ENCODE data around the gene BPTF. TPM values are rescaled to one million over a fixed set of nuclear protein-coding genes. Genes with fewer than 3 reads are reported as not detected.
"Not testable (repeated sequence)": the region's sequence is repeated elsewhere in the genome, so short reads cannot be mapped to it uniquely, and the experiment has no call there.

The BPTF gene
- total and polyA plus RNA-seq, 2 of the 8 experiments (the other 6 are each of a cell fraction or from before 2014, with no cell fraction given), result 107 to 228 TPM

DNA sequence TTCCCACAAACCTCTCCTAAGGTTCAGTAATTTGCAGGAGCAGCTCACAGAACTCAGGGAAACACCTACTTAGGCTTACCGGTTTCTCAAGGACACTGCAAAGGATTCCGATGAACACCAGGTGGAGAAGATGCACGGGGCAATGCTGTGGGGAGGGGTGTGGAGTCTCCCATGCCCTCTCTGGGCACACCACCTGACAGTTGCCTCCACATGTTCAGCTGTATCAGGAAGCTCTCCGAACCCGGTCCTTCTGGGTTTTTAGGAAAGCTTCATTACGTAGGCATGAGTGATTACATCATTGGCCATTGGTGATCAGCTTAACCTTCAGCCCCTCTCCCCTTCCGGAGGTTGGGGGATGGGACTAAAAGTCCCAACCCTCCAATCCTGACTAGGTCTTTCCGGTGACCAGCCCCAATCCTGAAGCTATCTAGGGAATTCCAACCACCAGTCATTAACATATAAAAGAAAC lies 149.3 kb downstream of the BPTF start (continued):
- TF ChIP-seq YY1 (IDR thresholded peaks at IDR 0.05; ENCODE audit: low read depth, low read length) (no peak; the same call in 1 of the 2 replicates), RAD21 (IDR thresholded peaks at IDR 0.05 in 1 of 2, conservative IDR thresholded peaks at IDR 0.05 in 1 of 2; ENCODE audit: low read depth in 2 of 2, low read length in 2 of 2) (no peak), SAP30 (IDR thresholded peaks at IDR 0.05; ENCODE audit: insufficient read depth, insufficient replicate concordance, low read length) (no peak), CTBP2 (IDR thresholded peaks at IDR 0.05; ENCODE audit: borderline replicate concordance, insufficient read depth, insufficient read length, low read length) (no peak)
- TF ChIP-seq, protein P1, sequence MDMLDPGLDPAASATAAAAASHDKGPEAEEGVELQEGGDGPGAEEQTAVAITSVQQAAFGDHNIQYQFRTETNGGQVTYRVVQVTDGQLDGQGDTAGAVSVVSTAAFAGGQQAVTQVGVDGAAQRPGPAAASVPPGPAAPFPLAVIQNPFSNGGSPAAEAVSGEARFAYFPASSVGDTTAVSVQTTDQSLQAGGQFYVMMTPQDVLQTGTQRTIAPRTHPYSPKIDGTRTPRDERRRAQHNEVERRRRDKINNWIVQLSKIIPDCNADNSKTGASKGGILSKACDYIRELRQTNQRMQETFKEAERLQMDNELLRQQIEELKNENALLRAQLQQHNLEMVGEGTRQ (IDR thresholded peaks at IDR 0.05; ENCODE audit: low read length), result no peak

DNA sequence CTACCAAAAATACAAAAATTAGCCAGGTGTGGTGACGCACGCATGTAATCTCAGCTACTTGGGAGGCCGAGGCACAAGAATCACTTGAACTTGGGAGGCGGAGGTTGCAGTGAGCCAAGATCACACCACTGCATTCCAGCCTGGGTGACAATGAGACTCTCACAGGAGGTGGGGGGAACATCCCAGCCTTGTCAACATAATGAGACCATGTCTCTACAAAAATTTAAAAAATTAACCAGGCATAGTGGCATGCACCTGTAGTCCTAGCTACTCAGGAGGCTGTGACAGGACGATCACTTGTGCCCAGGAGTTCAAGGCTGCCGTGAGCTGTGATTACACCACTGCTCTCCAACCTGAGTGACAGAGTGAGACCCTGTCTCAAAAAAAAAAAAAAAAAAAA lies 151.0 kb downstream of the BPTF start:
- not testable (repeated sequence) for H3K4me1 ChIP-seq (replicated peaks in 1 of 4; ENCODE audit: control insufficient read depth in 3 of 4, insufficient read depth in 4 of 4, low read length in 3 of 4); H3K9me3 ChIP-seq (ENCODE audit: insufficient read depth in 2 of 2, low read depth in 1 of 2, low read length in 1 of 2); H2BK15ac ChIP-seq (ENCODE audit: low read length); H3K9ac ChIP-seq (replicated peaks in 1 of 4; ENCODE audit: extremely low read depth in 1 of 4, low read depth in 3 of 4, low read length in 3 of 4); H3K18ac ChIP-seq (ENCODE audit: extremely low read depth, low read length); H3K23ac ChIP-seq (ENCODE audit: insufficient read length); H3K79me2 ChIP-seq (ENCODE audit: control insufficient read depth in 1 of 2, insufficient read depth in 2 of 2, low read length in 2 of 2); H3K4me2 ChIP-seq (ENCODE audit: insufficient read depth in 1 of 2, low read depth in 2 of 2, low read length in 2 of 2); H3K27me3 ChIP-seq (replicated peaks in 1 of 4; ENCODE audit: control insufficient read depth in 3 of 4, extremely low read depth in 1 of 4, insufficient read depth in 3 of 4, low read length in 3 of 4); H4K20me1 ChIP-seq (replicated peaks in 1 of 2; ENCODE audit: control insufficient read depth in 1 of 2, insufficient read depth in 2 of 2, low read length in 2 of 2); H4K91ac ChIP-seq (replicated peaks; ENCODE audit: insufficient read length, low read length); H4K8ac ChIP-seq (ENCODE audit: extremely low read depth, insufficient read depth, low read length); H2AFZ ChIP-seq (ENCODE audit: low read length); H3K27ac ChIP-seq (ENCODE audit: low read depth, low read length); H3K4me3 ChIP-seq (ENCODE audit: extremely low read depth in 1 of 4, insufficient read depth in 2 of 4, low read depth in 3 of 4, low read length in 4 of 4); H3K14ac ChIP-seq (ENCODE audit: insufficient read length); H2BK120ac ChIP-seq (replicated peaks; ENCODE audit: low read depth, low read length); H3K23me2 ChIP-seq (ENCODE audit: low read depth, low read length); H4K5ac ChIP-seq (ENCODE audit: insufficient read length, low read depth, low read length); H3K56ac ChIP-seq (replicated peaks; ENCODE audit: insufficient read length, low read depth, low read length); H3K4ac ChIP-seq (replicated peaks; ENCODE audit: insufficient read length, low read depth, low read length); H2BK20ac ChIP-seq (ENCODE audit: low read length); H3K79me1 ChIP-seq (ENCODE audit: low read depth, low read length); FAIRE-seq
- Histone ChIP-seq H2BK12ac (ENCODE audit: low read depth, low read length) (0 out of 2 replicates have a peak overlapping the region, but pooled peaks have one; percentile 62), H2BK5ac (ENCODE audit: low read depth, low read length) (peak overlapping the region; percentile 67), H2AK5ac (ENCODE audit: low read depth, low read length) (peak overlapping the region; percentile 78; the same call in 1 of the 2 replicates), H3K36me3 (ENCODE audit: control insufficient read depth in 2 of 4, insufficient read depth in 4 of 4, low read length in 3 of 4) (peaks cover 0 to 18% (median under 1%) of the 10 kb centered on the region in 4 experiments; a peak in 2 of 8 replicates)
- peak in 1 of 2 experiments; percentile 33 for DNase-seq (ENCODE audit: low read depth in 1 of 2, low spot score in 2 of 2)
- ChIA-PET CTCF (ENCODE audit: partially characterized antibody) (interaction anchor here (1.5 kb wide), 1 partner anchor 35 kb away, joined by 3 read pairs; no protein-coding TSS in a partner anchor), POLR2A (ENCODE audit: partially characterized antibody) (interaction anchor here (0.9 to 2.9 kb wide), 3 partner anchors 10 to 60 kb away, joined by 3 to 14 read pairs (median 8); partner anchors contain the start of gene KPNA2)
- WGBS, 2 experiments (ENCODE audit: extremely low coverage in 1 of 2, insufficient coverage in 1 of 2, insufficient read length in 1 of 2, insufficient replicate concordance in 2 of 2, low coverage in 1 of 2, low lambda C conversion rate in 2 of 2, missing lambda C conversion rate in 1 of 2), result 95% methylated on average over 6 of the region's 6 CpGs; no CpG with 5 or more reads in 1 of the 2 experiments
